ENCODE data around the gene USP33. TPM values are rescaled to one million over a fixed set of nuclear protein-coding genes. Genes with fewer than 3 reads are reported as not detected.

Gene USP33
- total RNA-seq, 1 experiment from 2014 or later, result 51.5 TPM

DNA sequence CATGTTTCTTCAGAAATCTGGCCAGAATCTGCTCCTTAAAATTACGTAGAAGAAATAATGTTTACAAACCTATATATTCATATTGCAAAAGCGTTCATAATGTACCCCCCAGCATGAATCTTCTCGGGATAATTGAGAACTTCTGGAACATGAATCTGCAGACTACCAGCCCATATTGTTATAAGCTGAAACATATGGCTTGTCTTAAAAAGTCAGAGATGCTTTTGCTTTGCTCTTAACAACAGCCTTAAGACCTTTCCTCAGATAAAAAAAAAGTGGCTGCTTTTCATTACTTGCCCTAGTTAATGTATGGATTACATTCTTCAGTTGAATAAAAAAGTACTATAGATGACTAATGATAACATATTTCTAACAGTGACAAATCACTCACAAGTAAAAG lies 62.2 kb downstream of the USP33 start:
- H4K5ac ChIP-seq (ENCODE audit: insufficient read length, low read depth, low read length), result no peak overlapping the region
- no peak overlapping the region for H2BK15ac ChIP-seq (ENCODE audit: low read depth, low read length)
- no peak overlapping the region for H3T11ph ChIP-seq (ENCODE audit: low read length)
- no peak overlapping the region for H2AFZ ChIP-seq (ENCODE audit: low read length)
- no peak overlapping the region for H3K27ac Mint-ChIP-seq
- H2BK12ac ChIP-seq (ENCODE audit: insufficient read length, low read depth, low read length), result no peak overlapping the region
- H4K20me1 ChIP-seq (ENCODE audit: control insufficient read depth, insufficient read depth, insufficient read length), result no peaks in the 10 kb centered on the region
- peaks cover 0 to 13% (median 7%) of the 10 kb centered on the region in 3 experiments; a peak in 6 of 7 replicates for H3K36me3 Mint-ChIP-seq (ENCODE audit: insufficient read depth in 1 of 3, low read depth in 3 of 3)
- no peaks in the 10 kb centered on the region for H3K27me3 ChIP-seq (ENCODE audit: insufficient read depth, low read length)
- H3K4me3 Mint-ChIP-seq, result no peak overlapping the region
- H3K9me3 Mint-ChIP-seq, result no peaks in the 10 kb centered on the region; a peak in 2 of 5 replicates
- no peak overlapping the region for H2BK120ac ChIP-seq (ENCODE audit: low read depth, low read length, poor library complexity, severe bottlenecking)
- no peak overlapping the region for H3K9ac ChIP-seq (ENCODE audit: extremely low read depth, insufficient read length, low read length)
- no peak for DNase-seq
- no peaks in the 10 kb centered on the region for H3K27me3 Mint-ChIP-seq (ENCODE audit: low read depth)
- no peak overlapping the region for H4K91ac ChIP-seq (ENCODE audit: insufficient read length, low read depth, low read length)
- no peak overlapping the region for H3K23ac ChIP-seq (ENCODE audit: insufficient read length, low read depth, low read length)
- H3K4ac ChIP-seq (ENCODE audit: low read depth, low read length), result no peak overlapping the region
- H3K56ac ChIP-seq (ENCODE audit: insufficient read length, low read depth, low read length), result no peak overlapping the region
- no peaks in the 10 kb centered on the region for H3K4me1 ChIP-seq (ENCODE audit: insufficient read depth, low read length)
- H3K79me2 ChIP-seq (ENCODE audit: insufficient read depth, low read length), result no peaks in the 10 kb centered on the region
- no peaks in the 10 kb centered on the region for H3K79me1 ChIP-seq (ENCODE audit: insufficient read depth, low read depth, low read length, poor library complexity, severe bottlenecking)
- no CpG with 5 or more reads among the region's 3 CpGs for WGBS (ENCODE audit: extremely low coverage, insufficient read length, low lambda C conversion rate)
- no peak overlapping the region for H3K14ac ChIP-seq (ENCODE audit: insufficient read depth, low read length)
- no peaks in the 10 kb centered on the region for H3K9me3 ChIP-seq (ENCODE audit: control insufficient read depth, low read depth, low read length)
- no peaks in the 10 kb centered on the region for H3K23me2 ChIP-seq (ENCODE audit: insufficient read length, low read depth, low read length, poor library complexity, severe bottlenecking)
- H3K18ac ChIP-seq (ENCODE audit: insufficient read length, low read depth, low read length), result no peak overlapping the region
- no peak overlapping the region for H2BK5ac ChIP-seq (ENCODE audit: insufficient read length, low read length)
- H3K27ac ChIP-seq (ENCODE audit: insufficient read length, low read depth, low read length), result no peak overlapping the region
- H3K4me1 Mint-ChIP-seq, result no peaks in the 10 kb centered on the region
- H3K4me2 ChIP-seq (ENCODE audit: insufficient read depth, insufficient read length, low read length), result no peak overlapping the region
- no peak overlapping the region for H2AK5ac ChIP-seq (ENCODE audit: insufficient read length, low read length)
- TF ChIP-seq, protein P1, sequence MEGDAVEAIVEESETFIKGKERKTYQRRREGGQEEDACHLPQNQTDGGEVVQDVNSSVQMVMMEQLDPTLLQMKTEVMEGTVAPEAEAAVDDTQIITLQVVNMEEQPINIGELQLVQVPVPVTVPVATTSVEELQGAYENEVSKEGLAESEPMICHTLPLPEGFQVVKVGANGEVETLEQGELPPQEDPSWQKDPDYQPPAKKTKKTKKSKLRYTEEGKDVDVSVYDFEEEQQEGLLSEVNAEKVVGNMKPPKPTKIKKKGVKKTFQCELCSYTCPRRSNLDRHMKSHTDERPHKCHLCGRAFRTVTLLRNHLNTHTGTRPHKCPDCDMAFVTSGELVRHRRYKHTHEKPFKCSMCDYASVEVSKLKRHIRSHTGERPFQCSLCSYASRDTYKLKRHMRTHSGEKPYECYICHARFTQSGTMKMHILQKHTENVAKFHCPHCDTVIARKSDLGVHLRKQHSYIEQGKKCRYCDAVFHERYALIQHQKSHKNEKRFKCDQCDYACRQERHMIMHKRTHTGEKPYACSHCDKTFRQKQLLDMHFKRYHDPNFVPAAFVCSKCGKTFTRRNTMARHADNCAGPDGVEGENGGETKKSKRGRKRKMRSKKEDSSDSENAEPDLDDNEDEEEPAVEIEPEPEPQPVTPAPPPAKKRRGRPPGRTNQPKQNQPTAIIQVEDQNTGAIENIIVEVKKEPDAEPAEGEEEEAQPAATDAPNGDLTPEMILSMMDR (conservative IDR thresholded peaks at IDR 0.05), result no peak
- H4K8ac ChIP-seq (replicated peaks; ENCODE audit: insufficient read length, low read depth, low read length), result no peak overlapping the region
- no peak overlapping the region for H2BK20ac ChIP-seq (ENCODE audit: low read depth, low read length, poor library complexity, severe bottlenecking)

All from H9 (cell line).